SK-N-SH (cell line): ENCODE results near the gene CREB3L4.

Experiments
- CHD2 ChIP-seq: fragments of 150-350 bp; IDR thresholded peaks from 2 replicates; pipeline ENCODE4 v1.6.1; 2018; ENCODE audit warnings: low read length; ENCODE audit not compliant: partially characterized antibody
- CTCF ChIP-seq: fragments of 200-600 bp; sonication (generic); IDR thresholded peaks from 2 replicates; pipeline ENCODE4 v1.6.1; 2017; ENCODE audit warnings: antibody characterized with exemption, mild to moderate bottlenecking, moderate library complexity
- ELF1 ChIP-seq: IDR thresholded peaks from 2 replicates; pipeline ENCODE4 v1.4.0; 2012
- FOXM1 ChIP-seq: IDR thresholded peaks from 2 replicates; pipeline ENCODE4 v1.4.0; 2012; ENCODE audit warnings: low read depth, mild to moderate bottlenecking
- GATA2 ChIP-seq: sonication (generic); formaldehyde crosslinking; IDR thresholded peaks from 2 replicates; pipeline ENCODE4 v1.5.0; 2020; ENCODE audit warnings: mild to moderate bottlenecking, missing genetic modification reagents
- MAX ChIP-seq: IDR thresholded peaks from 2 replicates; pipeline ENCODE4 v1.4.0; 2012; ENCODE audit warnings: low read depth
- MXI1 ChIP-seq: IDR thresholded peaks from 2 replicates; pipeline ENCODE4 v1.6.1; 2012; ENCODE audit warnings: mild to moderate bottlenecking, low read depth, low read length, improper control_type of control experiment
- POLR2AphosphoS5 ChIP-seq: IDR thresholded peaks from 2 replicates; pipeline ENCODE4 v1.6.1; 2012; ENCODE audit warnings: low read depth, low read length
- RCOR1 ChIP-seq: fragments of 150-350 bp; IDR thresholded peaks from 2 replicates; pipeline ENCODE4 v1.6.1; 2017; ENCODE audit warnings: antibody characterized with exemption, low read length
- SIN3A ChIP-seq: IDR thresholded peaks from 2 replicates; pipeline ENCODE4 v1.6.1; 2012; ENCODE audit warnings: low read depth, mild to moderate bottlenecking, low read length, moderate library complexity, borderline replicate concordance
- TCF12 ChIP-seq: IDR thresholded peaks from 2 replicates; pipeline ENCODE4 v1.4.0; 2012
- YY1 ChIP-seq: IDR thresholded peaks from 2 replicates; pipeline ENCODE4 v1.4.0; 2012; ENCODE audit warnings: low read depth, mild to moderate bottlenecking
- TF ChIP-seq, protein P1 (sequence below): IDR thresholded peaks from 2 replicates; pipeline ENCODE4 v1.4.0; 2012; ENCODE audit warnings: low read depth, borderline replicate concordance

GRCh38 chr1:153959454-153959853, 8.2 kb upstream of the CREB3L4 start:
- TF ChIP-seq GATA2 (CRISPR knock-in tag) (no peak), POLR2AphosphoS5 (no peak), YY1 (no peak), MAX (no peak), SIN3A (no peak), RCOR1 (no peak), CTCF (no peak), TCF12 (no peak), ELF1 (no peak), FOXM1 (no peak), CHD2 (no peak), MXI1 (no peak)
- TF ChIP-seq, protein P1, sequence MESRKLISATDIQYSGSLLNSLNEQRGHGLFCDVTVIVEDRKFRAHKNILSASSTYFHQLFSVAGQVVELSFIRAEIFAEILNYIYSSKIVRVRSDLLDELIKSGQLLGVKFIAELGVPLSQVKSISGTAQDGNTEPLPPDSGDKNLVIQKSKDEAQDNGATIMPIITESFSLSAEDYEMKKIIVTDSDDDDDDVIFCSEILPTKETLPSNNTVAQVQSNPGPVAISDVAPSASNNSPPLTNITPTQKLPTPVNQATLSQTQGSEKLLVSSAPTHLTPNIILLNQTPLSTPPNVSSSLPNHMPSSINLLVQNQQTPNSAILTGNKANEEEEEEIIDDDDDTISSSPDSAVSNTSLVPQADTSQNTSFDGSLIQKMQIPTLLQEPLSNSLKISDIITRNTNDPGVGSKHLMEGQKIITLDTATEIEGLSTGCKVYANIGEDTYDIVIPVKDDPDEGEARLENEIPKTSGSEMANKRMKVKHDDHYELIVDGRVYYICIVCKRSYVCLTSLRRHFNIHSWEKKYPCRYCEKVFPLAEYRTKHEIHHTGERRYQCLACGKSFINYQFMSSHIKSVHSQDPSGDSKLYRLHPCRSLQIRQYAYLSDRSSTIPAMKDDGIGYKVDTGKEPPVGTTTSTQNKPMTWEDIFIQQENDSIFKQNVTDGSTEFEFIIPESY: no peak
